Measurements from ENCODE around the gene GJB5. TPM values are rescaled to one million over a fixed set of nuclear protein-coding genes. Genes with fewer than 3 reads are reported as not detected.

The GJB5 gene
- total and polyA plus RNA-seq, 2 experiments from 2014 or later: not detected

GRCh38 chr1:34711485-34711884 lies 43.4 kb upstream of the GJB5 start:
- TF ChIP-seq CTCF (IDR thresholded peaks at IDR 0.05; ENCODE audit: low read depth, low read length): no peak
- H3K9me3 ChIP-seq (ENCODE audit: low read depth): no peaks in the 10 kb centered on the region
- no peaks in the 10 kb centered on the region for H3K36me3 ChIP-seq
- no peak overlapping the region for H3K27ac ChIP-seq
- no peaks in the 10 kb centered on the region for H3K4me1 ChIP-seq (ENCODE audit: low read depth)
- no peak for DNase-seq (ENCODE audit: low read depth in 1 of 2, low spot score in 1 of 2)
- H3K27me3 ChIP-seq: no peaks in the 10 kb centered on the region
- H3K4me3 ChIP-seq: no peak overlapping the region

- Histone ChIP-seq H3K36me3 (no peaks in the 10 kb centered on the region), H3K9me3 (ENCODE audit: low read depth) (no peaks in the 10 kb centered on the region), H3K27me3 (no peaks in the 10 kb centered on the region), H3K27ac (no peak overlapping the region), H3K4me1 (ENCODE audit: low read depth) (no peaks in the 10 kb centered on the region), H3K4me3 (no peak overlapping the region)
- DNase-seq (ENCODE audit: low read depth in 1 of 2, low spot score in 1 of 2): no peak
- TF ChIP-seq CTCF (IDR thresholded peaks at IDR 0.05; ENCODE audit: low read depth, low read length): no peak
Measured at GRCh38 chr1:34712007-34712688, 42.7 kb upstream of the GJB5 start.

GRCh38 chr1:34713443-34713842 lies 41.4 kb upstream of the GJB5 start:
- no peak for DNase-seq (ENCODE audit: low read depth in 1 of 2, low spot score in 1 of 2)
- Histone ChIP-seq H3K27ac (no peak overlapping the region), H3K36me3 (no peaks in the 10 kb centered on the region), H3K4me1 (ENCODE audit: low read depth) (no peaks in the 10 kb centered on the region), H3K4me3 (no peak overlapping the region), H3K27me3 (no peaks in the 10 kb centered on the region), H3K9me3 (ENCODE audit: low read depth) (no peaks in the 10 kb centered on the region)
- TF ChIP-seq CTCF (IDR thresholded peaks at IDR 0.05; ENCODE audit: low read depth, low read length): no peak

- no peak for DNase-seq (ENCODE audit: low read depth in 1 of 2, low spot score in 1 of 2)
- Histone ChIP-seq H3K9me3 (ENCODE audit: low read depth) (no peaks in the 10 kb centered on the region), H3K4me1 (ENCODE audit: low read depth) (no peaks in the 10 kb centered on the region), H3K27ac (no peak overlapping the region), H3K36me3 (no peaks in the 10 kb centered on the region), H3K27me3 (peaks cover 5% of the 10 kb centered on the region), H3K4me3 (no peak overlapping the region)
- TF ChIP-seq CTCF (IDR thresholded peaks at IDR 0.05; ENCODE audit: low read depth, low read length): no peak
Measured at GRCh38 chr1:34714386-34714785, 40.5 kb upstream of the GJB5 start.

DNA sequence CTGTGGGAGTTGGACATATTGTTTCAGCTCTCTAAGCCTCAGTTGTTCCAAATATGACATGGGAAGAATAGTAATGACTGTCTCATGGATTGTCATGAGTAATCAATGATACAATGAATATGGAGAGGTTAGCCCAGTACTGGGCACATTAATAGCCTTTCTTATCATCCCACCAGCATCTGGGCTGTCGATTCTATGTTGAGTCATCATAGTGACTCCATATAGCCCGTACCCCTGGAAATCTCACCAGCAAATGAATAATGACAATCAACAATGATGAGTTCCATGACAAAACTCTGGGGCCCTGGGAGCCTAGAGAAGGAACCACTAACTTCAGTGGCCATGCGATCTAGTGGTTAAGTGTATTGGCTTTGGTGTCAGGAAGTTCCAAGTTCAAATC lies 39.7 kb upstream of the GJB5 start:
- Histone ChIP-seq H3K4me1 (ENCODE audit: low read depth) (no peaks in the 10 kb centered on the region), H3K27ac (no peak overlapping the region)

More for the DNA sequence above, 39.7 kb upstream of the GJB5 start:
- no peak for DNase-seq (ENCODE audit: low read depth in 1 of 2, low spot score in 1 of 2)
- no peaks in the 10 kb centered on the region for H3K36me3 ChIP-seq
- H3K9me3 ChIP-seq (ENCODE audit: low read depth): no peaks in the 10 kb centered on the region
- no peak overlapping the region for H3K4me3 ChIP-seq
- H3K27me3 ChIP-seq: peaks cover 5% of the 10 kb centered on the region
- TF ChIP-seq CTCF (IDR thresholded peaks at IDR 0.05; ENCODE audit: low read depth, low read length): no peak
